Stimulated activated CD4-positive, alpha-beta T cell treated with anti-CD3 and anti-CD28 coated beads, TNF-alpha, amount 100 ng/mL, for 1 hour (primary cell): Measurements from ENCODE around the gene DLG2.
"Not testable (repeated sequence)": the region's sequence is repeated elsewhere in the genome, so short reads cannot be mapped to it uniquely, and the experiment has no call there.

Experiments
- DNase-seq, 3 donors: peaks; one replicate each; pipeline ENCODE4 v3.0.0-alpha.2; 2020; ENCODE audit warnings: low read depth in 3 of 3, low spot score in 1 of 3

The DLG2 gene

DNA sequence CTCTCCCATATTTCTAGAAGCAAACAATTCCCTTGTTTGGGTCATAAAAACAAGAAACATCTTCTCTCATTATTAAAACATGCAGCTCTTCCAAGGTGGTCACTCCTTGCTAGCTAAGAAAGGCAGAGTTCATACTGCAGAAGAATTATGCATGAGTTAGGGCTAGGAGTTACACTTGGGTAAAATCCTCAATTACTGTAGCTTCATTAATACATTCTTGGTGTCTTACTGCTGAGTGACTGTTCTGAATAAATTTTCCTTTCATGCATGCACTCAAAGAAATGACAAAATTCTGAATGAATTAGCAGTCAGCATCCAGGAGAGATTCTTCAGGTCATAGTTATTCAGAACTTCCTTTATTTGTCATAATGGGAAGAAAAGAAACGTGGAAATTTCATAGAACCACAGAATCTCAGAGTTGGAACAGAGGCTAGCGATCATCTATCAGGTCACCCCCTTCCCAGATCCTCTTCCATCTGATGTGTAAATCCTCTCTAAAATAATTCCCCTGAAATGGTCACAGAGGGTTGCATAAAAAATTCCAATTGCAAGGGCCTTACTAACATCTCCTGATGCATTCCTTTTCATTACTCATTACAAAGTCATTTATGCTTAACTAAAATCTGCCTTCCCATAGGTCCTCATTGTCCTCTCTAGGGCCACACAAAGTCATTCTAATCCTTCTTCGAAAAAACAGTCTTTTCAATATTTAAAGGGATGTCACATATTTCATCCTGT, 771.5 kb downstream of the DLG2 start:
- no peak for DNase-seq

DNA sequence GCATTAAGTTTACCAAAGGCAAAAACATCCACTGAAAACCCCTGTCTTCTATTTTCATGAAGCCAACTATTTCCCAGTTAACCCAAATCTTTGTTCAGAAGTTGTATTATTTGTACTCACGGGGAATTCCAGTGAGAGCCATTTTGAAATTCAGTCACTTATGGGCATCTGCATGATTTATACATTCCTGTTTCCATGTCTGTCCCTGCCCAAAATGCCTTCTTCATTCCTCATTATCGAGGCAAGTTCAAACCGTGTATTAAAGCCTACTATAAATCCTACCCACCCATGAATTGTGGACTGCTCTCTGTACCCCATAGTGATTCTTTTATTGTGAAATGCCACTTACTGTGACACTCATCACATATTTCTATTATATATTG, 772.7 kb downstream of the DLG2 start:
- no peak for DNase-seq

DNA sequence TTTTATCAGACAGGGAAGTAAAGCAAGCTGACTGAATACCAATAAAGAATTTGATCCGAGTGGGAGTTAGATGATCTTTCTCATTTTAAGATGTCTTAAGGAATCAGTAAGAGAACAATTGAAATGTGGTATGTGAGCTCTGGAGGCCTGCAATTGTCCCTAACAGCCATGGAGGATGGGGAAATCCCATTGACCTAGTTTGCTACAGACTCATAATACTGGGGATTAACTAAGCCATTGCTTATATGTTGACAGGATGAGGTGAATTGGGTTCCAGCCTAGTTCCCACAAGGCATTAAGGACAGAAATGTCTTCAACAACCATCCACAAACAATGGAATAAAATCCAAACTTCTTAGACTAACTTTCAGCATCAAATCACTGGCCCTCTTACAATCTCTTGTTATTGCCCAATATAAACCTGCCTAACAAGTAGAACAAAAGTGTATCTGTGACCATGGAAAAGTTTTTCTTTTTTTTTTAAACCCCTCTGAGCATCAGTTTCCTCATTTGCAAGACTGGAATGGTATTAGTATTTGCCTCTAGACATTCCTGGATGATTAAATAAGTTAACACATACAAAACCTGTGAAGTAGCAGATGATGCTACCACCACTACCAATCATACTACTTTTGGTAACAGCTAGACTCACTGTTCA, 773.2 kb downstream of the DLG2 start:
- no peak for DNase-seq

DNA sequence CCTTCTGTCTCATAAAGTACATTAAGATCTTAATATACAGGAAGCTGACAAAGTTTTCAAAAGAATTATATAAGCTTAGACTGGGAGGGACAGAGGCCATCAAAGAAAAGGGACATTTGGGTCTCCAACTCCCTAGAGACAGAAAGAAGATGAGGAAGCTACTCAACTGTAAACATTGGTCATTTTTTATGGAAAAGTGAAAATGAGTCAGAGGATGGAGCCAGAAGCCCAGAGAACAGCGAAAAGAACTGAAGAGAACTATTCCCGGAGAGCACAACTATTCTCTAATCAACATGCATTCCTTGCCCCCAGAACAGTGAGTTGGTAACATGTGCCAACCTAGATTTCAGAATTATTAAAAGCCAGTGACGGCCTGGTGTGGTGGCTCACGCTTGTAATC, 779.3 kb downstream of the DLG2 start:
- no peak for DNase-seq

DNA sequence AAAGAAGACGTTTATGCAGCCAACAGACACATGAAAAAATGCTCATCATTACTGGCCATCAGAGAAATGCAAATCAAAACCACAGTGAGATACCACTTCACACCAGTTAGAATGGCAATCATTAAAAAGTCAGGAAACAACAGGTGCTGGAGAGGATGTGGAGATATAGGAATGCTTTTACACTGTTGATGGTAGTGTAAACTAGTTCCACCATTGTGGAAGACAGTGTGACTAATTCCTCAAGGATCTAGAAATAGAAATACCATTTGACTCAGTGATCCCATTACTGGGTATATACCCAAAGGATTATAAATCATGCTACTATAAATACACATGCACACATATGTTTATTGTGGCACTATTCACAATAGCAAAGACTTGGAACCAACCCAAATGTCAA, 786.9 kb downstream of the DLG2 start:
- DNase-seq = not testable (repeated sequence)

DNA sequence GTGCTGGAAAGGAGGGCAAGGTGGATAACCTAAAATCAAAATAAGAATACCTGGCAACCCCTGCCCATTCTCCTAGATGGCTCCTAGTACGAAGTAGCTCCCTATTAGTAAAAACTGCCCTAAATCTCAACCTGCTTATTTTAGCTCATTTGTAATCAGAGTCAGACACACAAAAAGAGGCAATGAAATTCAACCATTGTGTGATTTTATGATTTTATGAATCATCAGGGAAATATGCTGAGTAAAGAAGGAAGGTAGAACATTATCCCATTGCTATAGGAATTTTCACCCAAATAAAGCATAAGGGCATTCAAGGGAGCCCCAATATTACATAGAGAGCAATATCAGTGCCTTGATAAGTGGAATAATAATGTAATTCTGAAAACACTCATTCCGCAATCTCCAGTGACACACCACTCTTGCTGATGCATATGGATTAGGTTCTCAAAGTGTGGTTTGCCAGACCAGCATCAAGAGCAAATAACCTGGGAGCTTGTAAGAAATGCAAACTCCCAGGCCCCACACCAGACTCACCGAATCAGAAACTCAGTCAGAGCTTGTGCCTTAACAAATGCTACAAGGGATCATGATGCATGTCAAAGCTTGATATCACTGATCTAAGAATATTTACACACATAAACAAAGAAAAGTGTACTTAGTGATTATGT, 789.6 kb downstream of the DLG2 start:
- no peak for DNase-seq

DNA sequence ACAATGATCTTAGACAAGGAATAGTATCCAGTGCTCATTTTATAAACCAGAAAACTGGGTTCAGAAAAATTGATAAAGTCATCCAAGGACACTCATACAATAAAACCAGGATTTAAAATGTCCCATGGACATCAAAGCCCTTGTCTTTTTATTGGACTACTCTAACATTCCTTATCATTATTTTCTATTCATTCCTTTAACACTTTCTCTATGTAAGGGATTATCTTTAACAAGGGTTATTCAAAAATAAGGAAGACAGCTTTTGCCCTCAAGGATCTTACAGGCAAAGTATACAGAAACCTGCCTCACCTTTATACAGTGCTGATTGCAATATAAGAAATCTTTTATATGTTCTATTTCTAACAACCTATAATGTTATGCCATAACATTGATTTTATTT, 790.8 kb downstream of the DLG2 start:
- no peak for DNase-seq

DNA sequence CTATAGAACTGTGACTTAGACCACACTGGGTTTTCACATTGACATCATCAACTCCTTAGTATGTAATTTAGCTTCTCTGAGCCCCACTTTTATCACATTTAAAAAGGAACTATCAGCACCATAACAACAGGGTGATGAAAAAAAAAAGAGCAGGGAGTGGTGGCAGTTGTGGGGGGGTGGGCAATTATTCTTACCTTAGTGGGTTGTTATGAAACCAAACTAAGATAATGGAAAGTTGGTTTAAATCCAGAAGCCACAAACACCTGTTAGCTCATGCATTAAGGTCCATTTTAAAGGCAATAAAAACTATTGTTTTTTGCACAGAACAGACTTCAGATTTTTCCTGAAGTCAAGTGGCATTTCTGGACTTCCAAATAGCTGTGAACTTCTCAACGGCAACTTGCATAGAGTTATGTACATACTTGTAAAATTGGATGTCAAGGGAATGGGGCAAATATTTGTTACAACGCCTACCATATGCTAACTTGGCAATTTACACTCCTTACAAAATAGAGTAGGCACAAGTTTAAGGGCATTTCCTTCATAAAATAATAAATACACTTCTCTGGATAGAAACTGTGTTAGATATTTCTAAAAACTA, 793.6 kb downstream of the DLG2 start:
- DNase-seq = no peak

DNA sequence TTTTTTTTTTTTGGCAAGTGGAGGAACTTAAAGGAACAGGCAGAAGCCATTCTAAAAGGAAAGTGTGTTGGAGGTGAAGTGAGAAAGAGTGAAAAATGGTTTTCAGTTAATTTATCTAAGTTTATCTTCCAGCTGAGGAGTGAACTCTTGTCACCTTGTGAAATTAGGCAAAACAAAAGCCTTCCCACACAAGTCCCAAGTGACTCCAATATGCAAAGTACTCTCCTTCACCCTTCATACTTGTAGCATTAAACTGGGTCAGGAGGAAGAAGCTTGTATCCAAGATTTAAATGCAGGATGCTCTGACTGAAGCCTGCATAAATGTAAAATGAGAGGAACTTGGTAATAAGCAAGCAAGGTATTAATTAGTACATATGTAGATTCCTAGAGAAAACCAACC, 796.8 kb downstream of the DLG2 start:
- no peak for DNase-seq

DNA sequence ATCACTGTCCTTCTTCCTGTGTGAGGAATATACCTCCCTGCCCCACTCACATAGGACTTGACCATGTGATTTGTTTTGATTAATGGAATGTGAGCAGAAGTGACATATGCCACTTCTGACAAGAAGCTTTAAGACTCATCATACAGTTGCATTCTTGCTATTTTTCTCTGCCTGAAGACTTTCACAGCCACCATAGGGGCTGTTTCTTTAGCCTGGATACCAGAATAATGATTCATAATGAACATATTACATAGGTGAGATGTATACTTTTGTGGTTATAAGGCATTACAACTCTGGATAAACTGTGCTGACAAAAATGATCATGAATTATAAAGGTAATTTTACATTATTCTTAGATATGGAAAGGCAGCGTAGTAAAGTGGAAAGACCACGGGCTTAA, 798.0 kb downstream of the DLG2 start:
- no peak for DNase-seq

DNA sequence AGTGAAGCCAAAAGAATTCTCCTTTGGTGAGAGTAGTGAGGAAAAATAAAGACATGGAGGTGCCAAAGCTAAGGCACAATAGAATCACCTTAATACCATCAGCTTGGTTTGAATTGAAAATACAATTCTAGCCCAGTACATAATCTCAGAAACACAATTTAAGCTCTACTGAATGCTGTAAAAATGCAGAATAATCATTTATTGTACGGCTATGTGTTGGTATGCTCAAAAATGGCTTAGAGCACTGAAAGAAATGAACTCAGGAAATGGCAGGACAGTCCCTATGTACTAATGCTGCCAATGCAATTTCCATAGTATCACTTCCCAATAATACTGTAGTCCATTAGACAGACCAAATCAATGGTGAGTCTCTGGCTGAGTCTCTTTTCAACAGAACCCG, 798.5 kb downstream of the DLG2 start:
- DNase-seq = no peak

DNA sequence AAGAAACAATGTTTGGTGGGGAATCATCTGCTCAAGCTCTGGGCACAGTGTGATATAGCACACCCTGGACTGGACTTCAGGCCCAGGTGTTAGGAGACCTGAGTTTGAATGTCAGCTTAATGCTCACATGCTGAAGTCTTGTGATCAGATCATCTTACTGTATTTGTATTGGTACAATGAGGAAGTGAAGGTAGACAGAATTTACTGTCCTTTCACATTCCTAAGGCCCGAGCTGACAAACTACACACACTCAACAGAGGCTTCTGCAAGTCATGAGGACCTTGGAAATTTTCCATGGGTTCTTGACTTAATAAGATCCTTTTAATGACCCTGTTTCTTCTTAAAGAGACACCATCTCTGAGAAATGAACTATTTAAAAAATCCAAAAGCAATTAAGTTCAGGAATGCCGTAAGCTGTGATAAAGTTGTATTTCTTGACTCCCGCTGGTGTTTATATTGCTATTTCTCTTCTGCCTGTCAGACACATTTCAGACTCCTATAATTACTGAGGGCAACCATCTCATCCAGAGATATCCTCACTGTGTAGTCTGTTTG, 802.0 kb downstream of the DLG2 start:
- DNase-seq = no peak

DNA sequence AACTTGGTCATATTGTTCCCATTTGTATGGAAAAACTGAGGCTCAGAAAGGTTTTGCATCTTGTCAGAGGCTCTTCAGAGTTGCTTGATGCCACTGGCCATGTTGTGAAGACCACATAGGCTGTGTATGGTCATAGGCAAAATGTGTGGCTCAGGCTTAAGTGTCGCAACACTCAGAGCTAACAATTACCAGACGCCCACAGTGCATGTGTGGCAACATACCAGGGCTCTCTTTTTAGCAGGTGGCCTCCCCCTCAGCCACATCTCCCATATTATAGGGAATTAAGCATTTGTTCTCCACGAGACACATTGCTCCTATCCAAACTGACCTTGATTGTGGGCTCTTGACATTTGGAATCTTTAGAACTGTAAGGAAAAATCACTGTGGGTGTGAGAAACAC, 802.5 kb downstream of the DLG2 start:
- DNase-seq = no peak

DNA sequence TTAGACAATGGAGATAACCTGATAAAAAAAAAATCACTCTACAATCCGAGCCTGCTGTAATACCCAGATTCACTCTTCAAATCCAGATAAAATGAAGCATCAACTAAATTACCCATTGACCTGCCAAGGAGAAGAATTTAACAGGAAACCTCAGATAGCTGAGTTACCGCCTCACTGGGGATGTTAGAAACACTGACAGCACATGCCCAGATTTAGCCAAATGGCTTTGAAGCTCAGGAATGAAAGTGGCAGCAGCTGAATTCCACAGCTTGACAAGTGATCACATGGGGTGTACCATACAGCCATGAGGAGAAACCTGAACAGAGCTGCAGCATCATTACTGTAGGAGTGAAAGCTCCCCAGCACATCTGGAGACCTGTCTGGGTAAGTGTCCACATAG, 807.6 kb downstream of the DLG2 start:
- no peak for DNase-seq

DNA sequence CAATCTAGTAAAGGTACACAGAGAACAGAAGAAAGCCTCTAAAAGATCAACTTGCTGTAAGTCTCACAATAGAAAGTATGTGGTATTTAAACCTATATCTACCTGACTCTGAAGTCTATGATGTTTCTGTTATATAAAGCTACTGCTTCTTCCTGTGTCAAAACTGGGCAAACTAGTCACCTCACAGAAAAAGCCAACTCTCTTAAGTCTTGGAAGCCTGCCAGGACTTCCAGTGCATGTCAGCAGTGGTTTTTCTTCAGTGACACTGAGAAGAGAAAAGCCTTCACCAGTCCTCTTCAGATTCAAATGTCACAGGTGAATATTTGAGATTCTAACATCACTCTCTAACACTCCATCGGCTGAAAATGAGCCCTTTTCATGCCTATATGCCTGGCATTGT, 808.0 kb downstream of the DLG2 start:
- DNase-seq = no peak

DNA sequence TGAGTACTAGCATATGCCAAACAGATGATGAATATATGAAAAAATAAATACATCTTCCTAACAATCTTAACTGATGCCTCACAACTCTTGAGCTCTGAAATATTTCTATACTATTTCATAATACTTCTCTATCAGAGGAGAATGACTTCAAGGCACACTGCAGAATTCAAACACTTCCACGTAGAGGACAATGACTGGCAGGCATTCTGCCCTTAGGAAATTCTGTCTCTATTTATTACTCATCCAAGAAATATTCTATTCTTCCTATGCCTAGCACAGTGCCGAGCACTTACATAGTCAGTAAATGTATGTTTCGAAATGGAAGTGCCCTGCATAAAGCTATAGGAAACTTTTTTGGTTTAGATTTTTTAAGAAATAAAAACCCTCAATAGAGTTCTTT, 809.1 kb downstream of the DLG2 start:
- no peak for DNase-seq

DNA sequence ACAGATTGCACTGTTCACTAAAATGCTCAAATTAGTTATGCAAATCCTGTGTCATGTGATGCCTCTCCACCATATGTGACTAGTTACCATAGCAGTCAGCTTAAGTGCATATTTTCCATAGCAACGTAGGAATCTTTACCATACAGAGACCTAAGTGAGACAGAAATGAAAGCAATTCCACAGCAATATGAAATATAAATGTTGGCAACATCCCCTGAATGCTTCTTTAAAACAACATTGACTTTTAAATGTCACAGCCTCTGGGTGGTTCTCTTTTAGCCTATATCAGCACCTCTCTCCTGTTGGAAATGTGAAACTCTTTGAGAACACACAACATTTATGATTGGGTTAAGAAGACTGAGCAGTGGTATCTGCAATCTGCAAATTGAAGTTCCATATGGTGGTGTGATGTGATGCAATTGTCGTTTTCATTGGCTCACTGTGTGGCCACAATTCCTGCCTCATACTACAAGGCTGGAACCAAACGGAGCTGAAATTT, 814.6 kb downstream of the DLG2 start:
- no peak for DNase-seq

DNA sequence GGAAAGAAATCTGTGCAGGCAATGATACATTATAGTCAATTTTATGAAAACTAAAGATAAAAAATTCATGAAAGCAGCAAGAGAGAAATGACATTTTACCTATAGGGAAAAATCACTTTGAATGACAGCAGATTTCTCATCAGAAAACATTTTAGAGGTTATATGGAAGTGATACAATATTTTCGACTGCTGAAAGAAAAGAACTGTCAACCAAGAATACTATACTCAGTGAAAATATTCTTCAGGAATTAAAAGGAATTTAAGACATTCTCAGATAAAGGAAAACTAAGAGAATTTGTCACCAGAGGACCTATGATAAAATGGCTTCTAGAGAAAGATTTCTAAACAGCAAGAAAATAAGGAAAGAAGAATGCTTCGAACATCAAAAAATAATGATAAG, 820.8 kb downstream of the DLG2 start:
- no peak for DNase-seq

DNA sequence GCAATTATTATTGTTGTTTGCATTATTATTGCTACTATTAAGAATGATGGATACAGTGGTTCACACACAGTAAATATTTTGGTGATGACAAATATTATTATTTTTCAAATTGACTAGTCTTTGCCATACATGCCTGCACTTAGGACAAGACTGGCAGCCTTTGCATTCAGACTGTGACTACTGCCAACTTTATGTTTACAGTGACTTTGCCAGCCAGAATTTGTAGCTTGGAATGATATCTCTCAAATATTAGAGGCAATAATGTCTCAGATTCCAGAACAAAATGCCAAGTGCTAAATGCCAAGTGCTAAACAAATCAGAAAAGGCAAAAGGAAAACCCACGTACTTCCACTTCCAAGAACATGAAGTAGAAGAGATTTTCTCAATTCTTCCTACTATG, 823.1 kb downstream of the DLG2 start:
- DNase-seq = no peak

DNA sequence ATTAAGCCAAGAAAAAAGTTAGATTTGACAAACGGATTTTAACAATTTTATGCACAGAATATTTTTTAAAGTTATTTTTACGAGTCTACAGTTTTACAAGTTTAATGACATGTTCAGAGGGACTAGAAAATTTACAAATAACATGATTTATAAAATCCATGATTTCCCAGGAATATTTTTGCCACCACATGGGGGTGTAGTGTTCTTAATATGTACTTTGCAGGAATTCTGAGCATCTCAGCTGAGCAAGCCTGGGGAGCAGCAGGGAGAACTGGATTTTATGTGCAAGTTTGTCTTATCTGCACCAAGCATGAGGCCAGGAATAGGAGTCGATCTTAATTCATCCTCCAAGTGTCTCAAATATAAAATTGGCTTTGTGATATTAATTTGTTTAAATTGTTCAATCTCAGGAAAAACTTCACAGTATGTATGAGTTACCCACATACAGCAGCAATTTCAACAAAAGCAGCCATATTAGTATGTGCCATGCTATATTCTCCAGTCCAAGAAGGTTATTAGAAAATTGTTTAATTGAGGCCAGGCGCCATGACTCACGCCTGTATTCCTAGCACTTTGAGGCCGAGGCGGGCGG, 826.3 kb downstream of the DLG2 start:
- no peak for DNase-seq

DNA sequence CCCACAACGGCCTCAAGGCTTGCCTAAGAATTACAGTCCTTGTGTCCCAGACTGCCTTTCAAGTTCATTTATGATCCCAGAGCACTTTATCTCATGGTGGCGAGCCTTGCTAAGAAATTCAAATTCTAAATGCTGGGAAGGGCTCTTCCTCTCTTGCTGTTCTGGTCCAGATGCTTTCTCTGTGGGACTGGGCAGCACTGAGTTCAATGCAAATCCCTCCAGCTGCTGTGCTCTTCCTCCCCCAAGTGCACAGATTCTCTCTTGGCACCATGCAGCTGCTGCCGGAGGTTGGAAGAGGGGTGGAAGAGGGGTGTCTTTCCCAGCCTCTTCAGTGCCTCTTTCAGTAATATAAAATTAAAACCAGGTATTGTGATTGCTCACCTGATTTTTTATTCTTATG, 828.0 kb downstream of the DLG2 start:
- no peak for DNase-seq
